ENCODE results near the gene LRRC47.

Gene LRRC47

DNA sequence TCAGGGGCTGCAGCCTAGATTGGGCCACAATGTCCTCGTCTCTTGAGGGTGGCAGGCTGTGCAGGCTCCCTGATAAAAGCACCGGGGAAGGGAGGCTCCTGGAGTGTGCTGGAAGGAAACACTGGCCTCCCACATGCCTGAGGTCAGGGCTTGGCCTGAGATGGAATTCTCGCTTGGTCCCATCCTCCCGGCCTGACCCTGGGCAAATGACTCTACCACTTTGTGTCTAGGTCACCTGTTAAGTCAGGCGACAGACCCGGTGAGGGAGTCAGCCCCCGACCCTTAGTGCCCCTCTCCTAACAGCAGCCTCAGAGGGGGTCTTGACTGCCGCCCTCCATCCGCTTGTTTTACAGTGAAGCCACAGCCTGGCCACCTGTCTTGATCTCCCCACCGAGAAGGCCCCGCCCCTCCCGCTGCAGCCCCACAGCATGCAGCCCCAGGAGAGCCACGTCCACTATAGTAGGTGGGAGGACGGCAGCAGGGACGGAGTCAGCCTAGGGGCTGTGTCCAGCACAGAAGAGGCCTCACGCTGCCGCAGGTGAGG lies 21.3 kb downstream of the LRRC47 start:
- ATAC-seq = peak; percentile 1; the same call in 2 of the 3 replicates
- TF ChIP-seq ZC3H10 (CRISPR knock-in tag; IDR thresholded peaks at IDR 0.05) (no peak), ZNF8 (CRISPR knock-in tag; IDR thresholded peaks at IDR 0.05) (no peak), ZFP3 (CRISPR knock-in tag; IDR thresholded peaks at IDR 0.05) (no peak), ESRRG (CRISPR knock-in tag; IDR thresholded peaks at IDR 0.05) (no peak), BACH2 (CRISPR knock-in tag; IDR thresholded peaks at IDR 0.05; ENCODE audit: borderline replicate concordance) (no peak), TCF4 (CRISPR knock-in tag; IDR thresholded peaks at IDR 0.05; ENCODE audit: borderline replicate concordance) (no peak), PPARA (CRISPR knock-in tag; IDR thresholded peaks at IDR 0.05; ENCODE audit: borderline replicate concordance) (no peak), CSDC2 (CRISPR knock-in tag; IDR thresholded peaks at IDR 0.05) (no peak), ZNF70 (CRISPR knock-in tag; IDR thresholded peaks at IDR 0.05) (no peak), ARNTL (CRISPR knock-in tag; IDR thresholded peaks at IDR 0.05; ENCODE audit: borderline replicate concordance, low read depth) (no peak), OSR1 (CRISPR knock-in tag; IDR thresholded peaks at IDR 0.05) (no peak)
- TF ChIP-seq, protein P1, sequence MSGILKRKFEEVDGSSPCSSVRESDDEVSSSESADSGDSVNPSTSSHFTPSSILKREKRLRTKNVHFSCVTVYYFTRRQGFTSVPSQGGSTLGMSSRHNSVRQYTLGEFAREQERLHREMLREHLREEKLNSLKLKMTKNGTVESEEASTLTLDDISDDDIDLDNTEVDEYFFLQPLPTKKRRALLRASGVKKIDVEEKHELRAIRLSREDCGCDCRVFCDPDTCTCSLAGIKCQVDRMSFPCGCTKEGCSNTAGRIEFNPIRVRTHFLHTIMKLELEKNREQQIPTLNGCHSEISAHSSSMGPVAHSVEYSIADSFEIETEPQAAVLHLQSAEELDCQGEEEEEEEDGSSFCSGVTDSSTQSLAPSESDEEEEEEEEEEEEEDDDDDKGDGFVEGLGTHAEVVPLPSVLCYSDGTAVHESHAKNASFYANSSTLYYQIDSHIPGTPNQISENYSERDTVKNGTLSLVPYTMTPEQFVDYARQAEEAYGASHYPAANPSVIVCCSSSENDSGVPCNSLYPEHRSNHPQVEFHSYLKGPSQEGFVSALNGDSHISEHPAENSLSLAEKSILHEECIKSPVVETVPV (CRISPR knock-in tag; IDR thresholded peaks at IDR 0.05) = no peak
- TF ChIP-seq, protein P2, sequence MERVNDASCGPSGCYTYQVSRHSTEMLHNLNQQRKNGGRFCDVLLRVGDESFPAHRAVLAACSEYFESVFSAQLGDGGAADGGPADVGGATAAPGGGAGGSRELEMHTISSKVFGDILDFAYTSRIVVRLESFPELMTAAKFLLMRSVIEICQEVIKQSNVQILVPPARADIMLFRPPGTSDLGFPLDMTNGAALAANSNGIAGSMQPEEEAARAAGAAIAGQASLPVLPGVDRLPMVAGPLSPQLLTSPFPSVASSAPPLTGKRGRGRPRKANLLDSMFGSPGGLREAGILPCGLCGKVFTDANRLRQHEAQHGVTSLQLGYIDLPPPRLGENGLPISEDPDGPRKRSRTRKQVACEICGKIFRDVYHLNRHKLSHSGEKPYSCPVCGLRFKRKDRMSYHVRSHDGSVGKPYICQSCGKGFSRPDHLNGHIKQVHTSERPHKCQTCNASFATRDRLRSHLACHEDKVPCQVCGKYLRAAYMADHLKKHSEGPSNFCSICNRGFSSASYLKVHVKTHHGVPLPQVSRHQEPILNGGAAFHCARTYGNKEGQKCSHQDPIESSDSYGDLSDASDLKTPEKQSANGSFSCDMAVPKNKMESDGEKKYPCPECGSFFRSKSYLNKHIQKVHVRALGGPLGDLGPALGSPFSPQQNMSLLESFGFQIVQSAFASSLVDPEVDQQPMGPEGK (CRISPR knock-in tag; IDR thresholded peaks at IDR 0.05; ENCODE audit: borderline replicate concordance) = no peak
- TF ChIP-seq, protein P3, sequence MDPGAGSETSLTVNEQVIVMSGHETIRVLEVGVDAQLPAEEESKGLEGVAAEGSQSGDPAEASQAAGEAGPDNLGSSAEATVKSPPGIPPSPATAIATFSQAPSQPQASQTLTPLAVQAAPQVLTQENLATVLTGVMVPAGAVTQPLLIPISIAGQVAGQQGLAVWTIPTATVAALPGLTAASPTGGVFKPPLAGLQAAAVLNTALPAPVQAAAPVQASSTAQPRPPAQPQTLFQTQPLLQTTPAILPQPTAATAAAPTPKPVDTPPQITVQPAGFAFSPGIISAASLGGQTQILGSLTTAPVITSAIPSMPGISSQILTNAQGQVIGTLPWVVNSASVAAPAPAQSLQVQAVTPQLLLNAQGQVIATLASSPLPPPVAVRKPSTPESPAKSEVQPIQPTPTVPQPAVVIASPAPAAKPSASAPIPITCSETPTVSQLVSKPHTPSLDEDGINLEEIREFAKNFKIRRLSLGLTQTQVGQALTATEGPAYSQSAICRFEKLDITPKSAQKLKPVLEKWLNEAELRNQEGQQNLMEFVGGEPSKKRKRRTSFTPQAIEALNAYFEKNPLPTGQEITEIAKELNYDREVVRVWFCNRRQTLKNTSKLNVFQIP (CRISPR knock-in tag; IDR thresholded peaks at IDR 0.05; ENCODE audit: borderline replicate concordance, low read depth) = no peak
- TF ChIP-seq, protein P4, sequence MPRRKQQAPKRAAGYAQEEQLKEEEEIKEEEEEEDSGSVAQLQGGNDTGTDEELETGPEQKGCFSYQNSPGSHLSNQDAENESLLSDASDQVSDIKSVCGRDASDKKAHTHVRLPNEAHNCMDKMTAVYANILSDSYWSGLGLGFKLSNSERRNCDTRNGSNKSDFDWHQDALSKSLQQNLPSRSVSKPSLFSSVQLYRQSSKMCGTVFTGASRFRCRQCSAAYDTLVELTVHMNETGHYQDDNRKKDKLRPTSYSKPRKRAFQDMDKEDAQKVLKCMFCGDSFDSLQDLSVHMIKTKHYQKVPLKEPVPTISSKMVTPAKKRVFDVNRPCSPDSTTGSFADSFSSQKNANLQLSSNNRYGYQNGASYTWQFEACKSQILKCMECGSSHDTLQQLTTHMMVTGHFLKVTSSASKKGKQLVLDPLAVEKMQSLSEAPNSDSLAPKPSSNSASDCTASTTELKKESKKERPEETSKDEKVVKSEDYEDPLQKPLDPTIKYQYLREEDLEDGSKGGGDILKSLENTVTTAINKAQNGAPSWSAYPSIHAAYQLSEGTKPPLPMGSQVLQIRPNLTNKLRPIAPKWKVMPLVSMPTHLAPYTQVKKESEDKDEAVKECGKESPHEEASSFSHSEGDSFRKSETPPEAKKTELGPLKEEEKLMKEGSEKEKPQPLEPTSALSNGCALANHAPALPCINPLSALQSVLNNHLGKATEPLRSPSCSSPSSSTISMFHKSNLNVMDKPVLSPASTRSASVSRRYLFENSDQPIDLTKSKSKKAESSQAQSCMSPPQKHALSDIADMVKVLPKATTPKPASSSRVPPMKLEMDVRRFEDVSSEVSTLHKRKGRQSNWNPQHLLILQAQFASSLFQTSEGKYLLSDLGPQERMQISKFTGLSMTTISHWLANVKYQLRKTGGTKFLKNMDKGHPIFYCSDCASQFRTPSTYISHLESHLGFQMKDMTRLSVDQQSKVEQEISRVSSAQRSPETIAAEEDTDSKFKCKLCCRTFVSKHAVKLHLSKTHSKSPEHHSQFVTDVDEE (CRISPR knock-in tag; IDR thresholded peaks at IDR 0.05) = no peak

DNA sequence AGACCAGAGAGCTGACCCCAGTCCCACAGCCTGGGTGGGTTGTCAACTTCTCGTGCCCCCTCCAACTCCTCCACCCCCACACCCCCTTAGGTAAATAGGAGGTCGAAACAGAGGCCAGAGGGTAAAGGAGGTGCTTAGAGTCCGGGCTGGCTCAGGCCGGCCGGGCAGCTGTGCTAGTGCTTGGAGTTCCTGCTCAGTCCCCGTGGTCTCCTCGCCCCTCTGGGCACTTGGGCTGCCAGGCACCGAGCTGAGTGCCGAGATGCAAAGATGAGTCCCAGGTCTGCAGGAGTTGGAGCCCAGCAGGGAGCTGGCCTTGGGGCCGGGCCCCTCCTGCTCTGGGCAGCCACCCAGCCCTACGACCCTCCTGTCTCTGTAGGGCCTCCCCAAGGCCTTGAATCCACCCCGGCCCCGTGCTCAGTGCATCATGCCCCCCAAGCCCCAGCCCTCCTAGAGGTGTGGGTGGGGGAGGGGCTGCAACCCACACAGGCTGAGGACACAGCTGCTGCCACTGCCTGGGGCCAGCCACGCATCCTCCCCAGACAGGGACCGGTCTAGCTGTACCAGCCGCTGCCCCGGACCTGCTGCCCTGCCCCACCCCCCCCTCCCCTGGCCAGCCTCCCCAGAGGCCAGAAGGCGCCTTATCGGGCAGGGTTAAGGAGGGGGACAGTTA lies 21.9 kb downstream of the LRRC47 start:
- no peak for ATAC-seq
- TF ChIP-seq SNAI2 (CRISPR knock-in tag; IDR thresholded peaks at IDR 0.05) (no peak), OSR1 (CRISPR knock-in tag; IDR thresholded peaks at IDR 0.05) (no peak), TOX (CRISPR knock-in tag; IDR thresholded peaks at IDR 0.05; ENCODE audit: borderline replicate concordance) (no peak), BACH2 (CRISPR knock-in tag; IDR thresholded peaks at IDR 0.05; ENCODE audit: borderline replicate concordance) (no peak), ZNF8 (CRISPR knock-in tag; IDR thresholded peaks at IDR 0.05) (no peak), ZNF70 (CRISPR knock-in tag; IDR thresholded peaks at IDR 0.05) (no peak), CSDC2 (CRISPR knock-in tag; IDR thresholded peaks at IDR 0.05) (no peak), PPARA (CRISPR knock-in tag; IDR thresholded peaks at IDR 0.05; ENCODE audit: borderline replicate concordance) (no peak), ZFP3 (CRISPR knock-in tag; IDR thresholded peaks at IDR 0.05) (no peak), ZFP30 (CRISPR knock-in tag; IDR thresholded peaks at IDR 0.05) (no peak), ISL1 (CRISPR knock-in tag; IDR thresholded peaks at IDR 0.05) (no peak), RARB (CRISPR knock-in tag; IDR thresholded peaks at IDR 0.05) (no peak)
- TF ChIP-seq, protein P3 (CRISPR knock-in tag; IDR thresholded peaks at IDR 0.05; ENCODE audit: borderline replicate concordance, low read depth) = no peak
- TF ChIP-seq, protein P4 (CRISPR knock-in tag; IDR thresholded peaks at IDR 0.05) = no peak

All from SK-N-SH treated with all-trans-retinoic acid at 6 μM for 48 hours (cell line).